ENCODE results near the gene ATXN10.

GRCh38 chr22:45703758-45704157 lies 32.1 kb downstream of the ATXN10 start:
- TF ChIP-seq POLR2A (IDR thresholded peaks at IDR 0.05) (no peak), CTCF (IDR thresholded peaks at IDR 0.05) (no peak)
